Type B pancreatic cell (in vitro differentiated cells): ENCODE measurements around the gene FN3K. TPM values are rescaled to one million over a fixed set of nuclear protein-coding genes. Genes with fewer than 3 reads are reported as not detected.
"Not testable (repeated sequence)": the region's sequence is repeated elsewhere in the genome, so short reads cannot be mapped to it uniquely, and the experiment has no call there.

Experiments used
- DNase-seq: peaks from one replicate; pipeline ENCODE4 v3.0.0; 2021; ENCODE audit warnings: mixed read lengths; ENCODE audit not compliant: unreplicated experiment; ENCODE audit errors: extremely low spot score
- H3K27ac Mint-ChIP-seq: 2 replicates; pipeline ENCODE4 v1.8.0; 2021; ENCODE audit warnings: mild to moderate bottlenecking, mixed read lengths
- H3K27me3 Mint-ChIP-seq: 2 replicates; pipeline ENCODE4 v1.8.0; 2021; ENCODE audit warnings: mixed read lengths
- H3K36me3 Mint-ChIP-seq: 2 replicates; pipeline ENCODE4 v1.8.0; 2021; ENCODE audit warnings: mixed read lengths
- H3K4me1 Mint-ChIP-seq: one replicate; pipeline ENCODE4 v1.8.0; 2021; ENCODE audit warnings: mixed read lengths; ENCODE audit not compliant: unreplicated experiment
- H3K4me3 Mint-ChIP-seq: 2 replicates; pipeline ENCODE4 v1.8.0; 2021; ENCODE audit warnings: mild to moderate bottlenecking, mixed read lengths
- H3K9me3 Mint-ChIP-seq: 2 replicates; pipeline ENCODE4 v1.8.0; 2021; ENCODE audit warnings: mixed read lengths
- total RNA-seq: library from RNA; stranded (reverse); gene quantifications from 2 replicates; pipeline ENCODE4 v1.2.1, GENCODE V29; 2021; ENCODE audit warnings: low replicate concordance
- TF ChIP-seq, protein P1 (sequence below): fragments of 200-600 bp; sonication (generic); conservative IDR thresholded peaks from 2 replicates; pipeline ENCODE4 v1.5.0; 2021; ENCODE audit warnings: antibody characterized with exemption, mild to moderate bottlenecking

FN3K gene
- total RNA-seq, 1 donor from 2014 or later: 31.3 TPM

GRCh38 chr17:82740906-82741759 lies 5.7 kb downstream of the FN3K start:
- Mint-ChIP-seq H3K9me3 (peaks cover 1% of the 10 kb centered on the region), H3K27ac (no peak overlapping the region), H3K4me3 (no peak overlapping the region), H3K27me3 (no peaks in the 10 kb centered on the region), H3K36me3 (peaks cover 37% of the 10 kb centered on the region), H3K4me1 (no peaks in the 10 kb centered on the region)
- TF ChIP-seq, protein P1, sequence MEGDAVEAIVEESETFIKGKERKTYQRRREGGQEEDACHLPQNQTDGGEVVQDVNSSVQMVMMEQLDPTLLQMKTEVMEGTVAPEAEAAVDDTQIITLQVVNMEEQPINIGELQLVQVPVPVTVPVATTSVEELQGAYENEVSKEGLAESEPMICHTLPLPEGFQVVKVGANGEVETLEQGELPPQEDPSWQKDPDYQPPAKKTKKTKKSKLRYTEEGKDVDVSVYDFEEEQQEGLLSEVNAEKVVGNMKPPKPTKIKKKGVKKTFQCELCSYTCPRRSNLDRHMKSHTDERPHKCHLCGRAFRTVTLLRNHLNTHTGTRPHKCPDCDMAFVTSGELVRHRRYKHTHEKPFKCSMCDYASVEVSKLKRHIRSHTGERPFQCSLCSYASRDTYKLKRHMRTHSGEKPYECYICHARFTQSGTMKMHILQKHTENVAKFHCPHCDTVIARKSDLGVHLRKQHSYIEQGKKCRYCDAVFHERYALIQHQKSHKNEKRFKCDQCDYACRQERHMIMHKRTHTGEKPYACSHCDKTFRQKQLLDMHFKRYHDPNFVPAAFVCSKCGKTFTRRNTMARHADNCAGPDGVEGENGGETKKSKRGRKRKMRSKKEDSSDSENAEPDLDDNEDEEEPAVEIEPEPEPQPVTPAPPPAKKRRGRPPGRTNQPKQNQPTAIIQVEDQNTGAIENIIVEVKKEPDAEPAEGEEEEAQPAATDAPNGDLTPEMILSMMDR: no peak
- DNase-seq: no peak

GRCh38 chr17:82743344-82744219 lies 8.2 kb downstream of the FN3K start:
- H3K4me1 Mint-ChIP-seq: no peaks in the 10 kb centered on the region
- H3K9me3 Mint-ChIP-seq: peaks cover 4% of the 10 kb centered on the region
- DNase-seq: no peak
- TF ChIP-seq, protein P1: no peak
- H3K27ac Mint-ChIP-seq: no peak overlapping the region
- no peaks in the 10 kb centered on the region for H3K27me3 Mint-ChIP-seq
- peaks cover 39% of the 10 kb centered on the region for H3K36me3 Mint-ChIP-seq
- no peak overlapping the region for H3K4me3 Mint-ChIP-seq

DNA sequence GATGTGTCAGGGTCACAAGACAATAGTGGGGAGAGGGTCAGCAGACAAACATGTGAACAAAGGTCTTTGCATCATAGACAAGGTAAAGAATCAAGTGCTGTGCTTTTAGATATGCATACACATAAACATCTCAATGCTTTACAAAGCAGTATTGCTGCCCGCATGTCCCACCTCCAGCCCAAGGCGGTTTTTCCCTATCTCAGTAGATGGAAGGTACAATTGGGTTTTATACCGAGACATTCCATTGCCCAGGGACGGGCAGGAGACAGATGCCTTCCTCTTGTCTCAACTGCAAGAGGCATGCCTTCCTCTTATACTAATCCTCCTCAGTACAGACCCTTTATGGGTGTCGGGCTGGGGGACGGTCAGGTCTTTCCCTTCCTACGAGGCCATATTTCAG lies 9.3 kb downstream of the FN3K start:
- not testable (repeated sequence) for H3K4me3 Mint-ChIP-seq, H3K27me3 Mint-ChIP-seq, H3K9me3 Mint-ChIP-seq, H3K4me1 Mint-ChIP-seq, DNase-seq, H3K27ac Mint-ChIP-seq
- H3K36me3 Mint-ChIP-seq: peaks cover 39% of the 10 kb centered on the region

GRCh38 chr17:82745524-82745923 lies 10.1 kb downstream of the FN3K start:
- peak overlapping the region; percentile 20 for H3K4me3 Mint-ChIP-seq
- H3K9me3 Mint-ChIP-seq: peaks cover 4% of the 10 kb centered on the region
- H3K27me3 Mint-ChIP-seq: no peaks in the 10 kb centered on the region
- H3K36me3 Mint-ChIP-seq: peaks cover 31% of the 10 kb centered on the region
- H3K27ac Mint-ChIP-seq: no peak overlapping the region
- H3K4me1 Mint-ChIP-seq: no peaks in the 10 kb centered on the region
- no peak for DNase-seq
- TF ChIP-seq, protein P1: no peak

- Mint-ChIP-seq H3K27ac (no peak overlapping the region), H3K4me1 (peaks cover 4% of the 10 kb centered on the region), H3K36me3 (peaks cover 12% of the 10 kb centered on the region), H3K4me3 (no peak overlapping the region), H3K27me3 (no peaks in the 10 kb centered on the region), H3K9me3 (peaks cover 4% of the 10 kb centered on the region)
- TF ChIP-seq, protein P1: no peak
- DNase-seq: no peak
Measured at GRCh38 chr17:82748756-82749155, 13.3 kb downstream of the FN3K start.
